GM12892 (cell line): ENCODE data around the gene TRIM63.
A peak's percentile ranks its signal among the peaks of the same experiment; 100 is the strongest.

Source experiments
- DNase-seq: peaks from one replicate; pipeline ENCODE4 v3.0.0; 2011; ENCODE audit not compliant: insufficient read length
- FAIRE-seq: peaks from 2 replicates; lab custom pipeline; 2011; peaks lifted over from hg19 to GRCh38; lab: Jason Lieb, UNC
- POLR2A ChIP-seq: IDR thresholded peaks from 2 replicates; pipeline ENCODE4 v1.6.1; 2011; ENCODE audit warnings: low read depth, low read length, control low read depth
- POLR2AphosphoS5 ChIP-seq: IDR thresholded peaks from 2 replicates; pipeline ENCODE4 v1.6.1; 2011; ENCODE audit warnings: low read depth, low read length, control low read depth
- TAF1 ChIP-seq: IDR thresholded peaks from 2 replicates; pipeline ENCODE4 v1.6.1; 2011; ENCODE audit warnings: low read depth, mild to moderate bottlenecking, control low read depth, low read length, borderline replicate concordance

TRIM63 gene

GRCh38 chr1:26036756-26037281, 30.6 kb downstream of the TRIM63 start:
- FAIRE-seq (no peak), DNase-seq (no peak)
- no peak for TF ChIP-seq POLR2AphosphoS5
- TF ChIP-seq TAF1, result no peak

DNA sequence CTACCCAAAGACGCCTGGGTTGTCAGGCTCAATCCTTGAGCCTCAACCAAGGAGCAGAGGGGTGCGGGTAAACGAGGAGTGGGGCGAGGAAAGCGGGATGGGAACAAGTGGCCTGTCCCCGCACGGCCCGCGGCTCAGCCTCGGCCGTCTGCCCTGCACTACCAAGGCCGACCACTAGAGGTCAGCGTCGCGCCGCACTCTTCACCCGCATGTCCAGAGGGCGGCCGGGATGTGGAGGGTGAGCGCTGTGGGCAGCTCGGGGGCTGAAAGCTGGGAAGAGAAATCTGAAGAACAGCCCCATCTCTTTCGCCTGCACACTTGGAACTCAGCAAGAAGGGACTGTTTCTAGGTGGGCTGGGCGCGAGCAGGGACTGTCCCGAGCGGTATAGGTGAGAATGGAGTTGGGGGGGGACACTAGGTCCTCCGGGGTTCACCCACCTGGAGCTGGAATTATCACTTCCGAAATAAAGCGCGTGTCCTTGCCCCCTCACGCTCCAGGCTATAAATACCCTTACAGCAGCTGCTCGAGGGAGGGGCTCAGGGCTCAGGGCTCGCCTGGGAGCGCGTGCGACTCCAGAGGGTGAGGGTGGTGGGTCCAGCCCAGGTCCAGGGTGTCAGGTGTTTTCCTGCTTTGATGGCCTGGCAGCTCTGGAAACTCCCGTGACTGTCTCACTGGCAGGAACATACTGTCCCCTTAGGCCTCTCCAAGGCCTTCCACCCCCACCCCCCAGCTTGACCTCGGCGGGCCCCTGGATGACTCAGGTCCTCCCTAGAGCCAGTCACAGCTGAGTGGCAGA, 31.3 kb downstream of the TRIM63 start:
- FAIRE-seq (peak; percentile 97), DNase-seq (peak; percentile 93)
- no peak for TF ChIP-seq POLR2A

GRCh38 chr1:26035203-26035958, 32.0 kb downstream of the TRIM63 start:
- FAIRE-seq (peak; percentile 97), DNase-seq (peak; percentile 99)
- no peak for TF ChIP-seq TAF1
- TF ChIP-seq POLR2AphosphoS5, result no peak
- no peak for TF ChIP-seq POLR2A

DNA sequence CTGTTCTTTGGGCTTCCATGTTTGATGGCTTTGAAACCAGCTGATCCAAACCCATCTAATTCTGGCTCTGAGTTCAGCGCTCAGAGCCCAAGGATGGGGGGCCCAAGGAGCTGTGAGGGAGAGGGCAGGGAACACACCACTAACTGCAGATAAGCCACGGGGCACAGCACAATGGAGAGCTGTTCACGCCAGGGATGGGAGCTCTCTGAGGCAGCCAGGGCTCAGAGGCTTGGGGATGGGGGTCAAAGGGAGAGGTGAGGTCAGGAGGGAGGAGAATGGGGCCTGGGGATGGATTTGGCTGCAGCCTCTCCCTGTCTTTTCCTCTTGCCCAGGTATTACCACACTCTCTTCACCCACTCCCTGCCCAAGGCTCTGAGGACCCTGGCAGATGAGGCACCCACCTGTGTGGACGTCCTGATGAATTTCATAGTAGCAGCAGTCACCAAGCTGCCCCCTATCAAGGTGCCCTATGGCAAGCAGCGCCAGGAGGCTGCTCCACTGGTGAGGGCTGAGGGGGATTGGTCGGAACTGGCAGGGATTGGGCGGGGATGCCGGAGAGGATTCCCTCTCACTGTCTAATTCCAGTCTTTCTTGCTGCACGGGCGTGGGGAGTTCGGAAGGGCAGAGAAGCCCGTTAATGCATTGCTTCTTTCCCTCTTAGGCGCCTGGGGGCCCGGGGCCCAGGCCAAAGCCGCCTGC, 32.8 kb downstream of the TRIM63 start:
- DNase-seq, result no peak

DNA sequence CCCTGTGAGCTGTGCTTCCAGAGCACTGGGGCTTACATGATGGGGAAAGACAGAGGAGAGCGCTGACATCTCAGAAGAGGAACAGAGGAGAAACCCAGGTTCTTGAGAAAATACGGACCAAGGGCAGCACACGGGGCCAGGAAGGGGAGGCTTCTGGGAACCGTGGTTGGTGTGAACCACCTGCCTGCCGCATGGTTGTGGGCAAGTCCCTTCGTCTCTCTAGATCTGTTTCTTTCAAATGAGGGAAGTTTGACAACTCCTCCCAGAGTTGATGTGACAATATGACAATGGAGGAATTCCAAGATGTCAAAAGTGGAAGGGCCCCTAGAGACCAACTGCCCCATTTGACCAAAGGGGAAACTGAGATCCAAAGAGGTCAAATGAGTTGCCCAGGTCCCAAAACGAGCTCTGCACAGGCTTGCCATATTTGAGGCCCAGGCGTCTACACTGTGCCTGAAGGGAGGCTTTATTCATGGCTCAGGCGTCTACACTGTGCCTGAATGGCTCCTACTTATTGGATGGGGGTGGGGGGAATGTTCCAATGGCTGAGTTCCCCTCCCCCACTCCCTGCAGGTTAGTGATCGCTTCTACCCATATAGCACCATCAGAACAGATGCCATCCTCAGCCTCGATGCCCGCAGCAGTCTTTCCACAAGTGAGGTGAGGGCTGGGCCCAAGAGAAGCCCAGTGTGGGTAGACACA, 34.6 kb downstream of the TRIM63 start:
- FAIRE-seq, result no peak
- DNase-seq, result no peak

More for the DNA sequence above, 32.8 kb downstream of the TRIM63 start:
- TF ChIP-seq POLR2A (no peak), POLR2AphosphoS5 (no peak), TAF1 (no peak)
- FAIRE-seq, result no peak

DNA sequence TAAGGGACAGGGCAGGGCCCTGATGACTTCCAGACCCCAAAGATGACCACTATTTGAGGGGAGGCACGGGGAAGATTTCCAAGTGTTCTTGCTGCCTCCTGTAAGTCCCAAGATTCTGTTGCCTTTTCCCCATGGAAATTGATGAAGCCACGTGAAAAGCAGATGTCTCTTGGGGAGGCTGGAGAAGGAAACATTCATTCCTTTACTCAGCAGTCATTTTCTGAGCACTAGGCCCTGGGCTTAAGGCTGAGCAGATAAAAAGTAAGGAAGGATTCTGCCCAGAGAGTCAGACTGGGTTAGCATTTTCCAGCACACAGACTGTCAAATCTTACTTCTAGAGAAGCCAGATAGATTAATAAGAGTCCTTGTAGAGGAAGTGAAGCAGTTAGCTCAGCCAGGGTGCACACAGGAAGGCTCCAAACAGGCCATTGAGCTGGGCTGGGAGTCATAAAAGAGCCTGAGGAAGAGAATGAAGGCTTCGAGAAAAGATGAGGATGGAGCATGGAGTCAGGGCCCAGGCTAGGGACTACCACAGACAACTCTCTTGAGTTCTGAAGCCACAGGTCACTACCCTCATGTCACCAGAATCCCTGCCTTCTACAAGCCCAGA, 35.7 kb downstream of the TRIM63 start:
- no peak for FAIRE-seq
- DNase-seq, result no peak
- no peak for TF ChIP-seq POLR2A
- no peak for TF ChIP-seq POLR2AphosphoS5
- TF ChIP-seq TAF1, result no peak

More for the DNA sequence above, 34.6 kb downstream of the TRIM63 start:
- TF ChIP-seq TAF1 (no peak), POLR2AphosphoS5 (no peak), POLR2A (no peak)

- FAIRE-seq (no peak), DNase-seq (no peak)
- TF ChIP-seq POLR2AphosphoS5 (no peak), POLR2A (no peak), TAF1 (no peak)
Measured at GRCh38 chr1:26031196-26031595, 36.2 kb downstream of the TRIM63 start.

GRCh38 chr1:26029864-26030481, 37.5 kb downstream of the TRIM63 start:
- FAIRE-seq (no peak), DNase-seq (no peak)
- TF ChIP-seq POLR2A (no peak), TAF1 (no peak), POLR2AphosphoS5 (no peak)

DNA sequence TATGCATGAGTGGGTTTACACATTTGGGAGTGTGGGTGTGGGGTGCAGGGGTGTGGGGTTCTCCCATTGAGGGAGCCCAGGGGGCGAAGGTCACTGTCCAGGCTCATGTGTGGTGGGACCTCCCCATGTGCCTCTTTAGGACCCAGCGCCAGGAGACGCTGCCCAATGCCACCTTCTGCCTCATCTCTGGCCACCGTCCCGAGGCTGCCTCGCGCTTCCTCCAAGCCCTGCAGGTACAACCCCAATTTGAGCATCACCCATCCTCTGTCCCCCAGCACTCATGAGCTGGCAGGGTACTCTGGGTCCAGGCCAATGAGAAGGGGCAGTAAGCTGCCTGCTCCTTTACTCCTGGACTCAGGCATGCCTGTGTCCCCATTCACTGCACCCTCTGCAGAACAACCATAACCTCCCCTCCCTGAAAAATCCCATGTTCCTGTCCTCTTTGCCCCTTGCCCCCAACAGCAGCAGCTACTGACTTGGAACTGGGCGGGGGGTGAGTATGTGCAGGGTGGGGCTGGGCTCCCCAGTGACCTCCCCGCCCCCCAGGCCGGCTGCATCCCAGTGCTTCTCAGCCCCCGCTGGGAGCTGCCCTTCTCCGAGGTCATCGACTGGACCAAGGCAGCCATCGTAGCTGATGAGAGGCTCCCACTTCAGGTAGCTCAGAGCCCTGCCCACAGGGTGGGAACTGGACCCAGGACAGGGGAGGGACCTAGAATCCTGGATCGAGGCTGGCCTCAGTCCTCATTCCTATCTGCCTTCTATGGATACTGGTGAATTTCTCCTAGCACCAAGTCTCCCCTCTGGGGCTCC, 38.2 kb downstream of the TRIM63 start:
- DNase-seq, result no peak
- TF ChIP-seq POLR2AphosphoS5 (no peak), TAF1 (no peak), POLR2A (no peak)
- FAIRE-seq, result no peak
